HTR-8/SVneo (cell line): ENCODE data around the gene DUSP10.

Experiments
- DNase-seq: peaks from one replicate; pipeline ENCODE4 v3.0.0; 2011; ENCODE audit warnings: low spot score, mixed read lengths; ENCODE audit not compliant: insufficient read length
- FAIRE-seq: peaks from 2 replicates; lab custom pipeline; 2011; peaks lifted over from hg19 to GRCh38; lab: Jason Lieb, UNC

Gene DUSP10

DNA sequence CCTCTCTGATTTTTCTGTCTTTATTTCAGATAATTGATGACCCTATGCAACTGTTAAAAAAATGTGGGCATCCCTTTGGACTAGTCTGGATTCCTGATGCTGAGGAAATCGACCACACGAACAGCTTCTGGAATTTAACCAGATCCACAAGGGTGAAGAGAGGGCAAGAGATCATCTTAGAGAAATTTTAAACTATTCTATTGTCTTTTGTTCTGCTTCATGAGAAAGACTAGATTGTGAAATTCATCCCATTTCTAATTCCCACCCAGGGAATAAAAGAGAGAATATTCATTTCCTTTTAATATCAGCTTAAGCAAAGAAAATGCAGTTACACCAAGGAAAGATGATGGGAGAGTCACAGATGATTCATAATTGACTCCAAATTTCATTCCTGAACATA, 71.8 kb downstream of the DUSP10 start:
- no peak for FAIRE-seq
- DNase-seq: no peak

- FAIRE-seq (no peak), DNase-seq (no peak)
Measured at GRCh38 chr1:221669441-221669840, 72.4 kb downstream of the DUSP10 start.

GRCh38 chr1:221667504-221667903, 74.4 kb downstream of the DUSP10 start:
- FAIRE-seq: no peak

DNA sequence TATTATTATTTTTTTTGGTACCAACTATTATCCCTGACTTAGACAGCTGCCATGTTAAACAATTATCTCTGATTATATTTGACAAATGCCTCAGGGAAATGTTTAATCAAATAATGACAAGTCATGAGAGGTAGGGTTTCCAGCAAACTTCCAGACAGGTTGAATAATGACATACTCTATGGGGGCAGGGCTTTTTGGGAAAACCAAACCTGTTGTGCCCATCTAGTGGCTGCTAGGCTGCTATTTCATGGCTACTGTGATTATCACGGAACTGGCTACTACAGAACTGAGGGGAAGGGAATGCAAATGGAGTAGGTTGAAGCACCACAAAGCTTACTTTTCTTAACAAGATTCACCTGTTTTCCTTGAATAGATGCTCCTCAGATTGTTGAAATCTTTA, 77.6 kb downstream of the DUSP10 start:
- peak; percentile 33 for FAIRE-seq
- DNase-seq: no peak

More at GRCh38 chr1:221667504-221667903, 74.4 kb downstream of the DUSP10 start:
- peak; percentile 21 for DNase-seq

GRCh38 chr1:221663321-221663720, 78.6 kb downstream of the DUSP10 start:
- DNase-seq (no peak), FAIRE-seq (no peak)

- DNase-seq (no peak), FAIRE-seq (no peak)
Measured at GRCh38 chr1:221655766-221656305, 86.1 kb downstream of the DUSP10 start.
